Stimulated activated CD8-positive, alpha-beta memory T cell treated with anti-CD3 and anti-CD28 coated beads, Interleukin-12 subunit alpha, Interleukin-12 subunit beta, amount 100 ng/mL, for 4 hours (primary cell): ENCODE measurements around the gene STX11.

Source experiments
- DNase-seq: peaks from one replicate; pipeline ENCODE4 v3.0.0-alpha.2; 2020; ENCODE audit warnings: low read depth

The STX11 gene

GRCh38 chr6:144215402-144215931 lies 65.2 kb downstream of the STX11 start:
- DNase-seq = no peak

- peak; percentile 83 for DNase-seq
Measured at GRCh38 chr6:144215932-144216667, 65.8 kb downstream of the STX11 start.

GRCh38 chr6:144216668-144217218 lies 66.4 kb downstream of the STX11 start:
- no peak for DNase-seq

- DNase-seq = no peak
Measured at GRCh38 chr6:144217264-144217663, 66.9 kb downstream of the STX11 start.

GRCh38 chr6:144217797-144218196 lies 67.5 kb downstream of the STX11 start:
- no peak for DNase-seq

- no peak for DNase-seq
Measured at GRCh38 chr6:144219056-144219685, 68.9 kb downstream of the STX11 start.

- no peak for DNase-seq
Measured at GRCh38 chr6:144220031-144220790, 69.9 kb downstream of the STX11 start.

- DNase-seq = no peak
Measured at GRCh38 chr6:144223686-144224085, 73.4 kb downstream of the STX11 start.

- DNase-seq = no peak
Measured at GRCh38 chr6:144231721-144232120, 81.4 kb downstream of the STX11 start.

GRCh38 chr6:144232176-144232831 lies 82.0 kb downstream of the STX11 start:
- no peak for DNase-seq

- no peak for DNase-seq
Measured at GRCh38 chr6:144232832-144233230, 82.5 kb downstream of the STX11 start.

- DNase-seq = no peak
Measured at GRCh38 chr6:144234399-144234798, 84.1 kb downstream of the STX11 start.

GRCh38 chr6:144234935-144235334 lies 84.6 kb downstream of the STX11 start:
- DNase-seq = no peak
